Ishikawa (cell line): ENCODE data around the gene CCDC186.

ENCODE experiments used
- CEBPB ChIP-seq: IDR thresholded peaks from 2 replicates; pipeline ENCODE4 v1.6.1; 2012
- CREB1 ChIP-seq: IDR thresholded peaks from 2 replicates; pipeline ENCODE4 v1.6.1; 2012; ENCODE audit warnings: low read depth
- EGR1 ChIP-seq: IDR thresholded peaks from 2 replicates; pipeline ENCODE4 v1.6.1; 2012
- EP300 ChIP-seq: IDR thresholded peaks from 2 replicates; pipeline ENCODE4 v1.6.1; 2012; ENCODE audit warnings: borderline replicate concordance
- FOXM1 ChIP-seq: IDR thresholded peaks from 2 replicates; pipeline ENCODE4 v1.6.1; 2012; ENCODE audit warnings: low read depth, borderline replicate concordance
- MAX ChIP-seq: IDR thresholded peaks from 2 replicates; pipeline ENCODE4 v1.6.1; 2012
- NFIC ChIP-seq: IDR thresholded peaks from 2 replicates; pipeline ENCODE4 v1.6.1; 2012
- RAD21 ChIP-seq: IDR thresholded peaks from 2 replicates; pipeline ENCODE4 v1.6.1; 2012; ENCODE audit warnings: low read depth
- REST ChIP-seq: IDR thresholded peaks from 2 replicates; pipeline ENCODE4 v1.6.1; 2012; ENCODE audit warnings: low read depth, mild to moderate bottlenecking
- TAF1 ChIP-seq: IDR thresholded peaks from 2 replicates; pipeline ENCODE4 v1.6.1; 2012; ENCODE audit warnings: low read depth, mild to moderate bottlenecking
- TCF12 ChIP-seq: IDR thresholded peaks from 2 replicates; pipeline ENCODE4 v1.6.1; 2012; ENCODE audit warnings: low read depth
- TEAD4 ChIP-seq: IDR thresholded peaks from 2 replicates; pipeline ENCODE4 v1.6.1; 2012
- USF1 ChIP-seq: IDR thresholded peaks from 2 replicates; pipeline ENCODE4 v1.6.1; 2012
- YY1 ChIP-seq: IDR thresholded peaks from 2 replicates; pipeline ENCODE4 v1.6.1; 2012; ENCODE audit warnings: low read depth
- ZBTB7A ChIP-seq: IDR thresholded peaks from 2 replicates; pipeline ENCODE4 v1.6.1; 2012; ENCODE audit warnings: low read depth

CCDC186 gene

GRCh38 chr10:114172216-114172615 is 1.8 kb downstream of the CCDC186 start:
- no peak for TF ChIP-seq TCF12
- TF ChIP-seq REST, result no peak
- TF ChIP-seq EP300, result no peak

- TF ChIP-seq FOXM1 (no peak), REST (no peak), USF1 (0 out of 2 replicates have a peak, but pooled peaks have one; percentile 22), NFIC (no peak; the same call in 1 of the 2 replicates), TCF12 (0 out of 2 replicates have a peak, but pooled peaks have one; percentile 15), RAD21 (no peak), EGR1 (no peak), TAF1 (no peak)
Observed at GRCh38 chr10:114168450-114169009, 5.5 kb downstream of the CCDC186 start.

GRCh38 chr10:114167985-114168384 is 6.0 kb downstream of the CCDC186 start:
- TF ChIP-seq EP300 (no peak), CREB1 (no peak), TEAD4 (no peak), USF1 (no peak), RAD21 (no peak), MAX (no peak), TAF1 (no peak), REST (no peak), NFIC (no peak), FOXM1 (no peak), ZBTB7A (no peak), CEBPB (no peak)

- TF ChIP-seq EGR1 (no peak), FOXM1 (no peak), REST (no peak), EP300 (no peak), MAX (no peak), YY1 (no peak), CEBPB (no peak), ZBTB7A (no peak), CREB1 (no peak), TCF12 (no peak)
Observed at GRCh38 chr10:114166494-114166893, 7.5 kb downstream of the CCDC186 start.
